Breast epithelium (tissue), 4 donors: Measurements from ENCODE around the gene GPSM1. TPM values are rescaled to one million over a fixed set of nuclear protein-coding genes. Genes with fewer than 3 reads are reported as not detected.

ENCODE experiments used
- DNase-seq, 2 donors: peaks; one replicate each; pipeline ENCODE4 v3.0.0-alpha.2; 2019; ENCODE audit warnings: low spot score in 2 of 2
- H3K27ac ChIP-seq, 2 donors: fragments of 200-600 bp; sonication (generic) in 1 of 2; one replicate each; pipeline ENCODE4 v1.5.1; 2016 to 2019; ENCODE audit warnings: mild to moderate bottlenecking in 1 of 2
- H3K27me3 ChIP-seq, 2 donors: fragments of 200-600 bp; sonication (generic) in 1 of 2; one replicate each; pipeline versions ENCODE4 v1.5.1 to v1.6.0; 2017 to 2019; ENCODE audit warnings: control low read depth in 1 of 2, mild to moderate bottlenecking in 1 of 2
- H3K36me3 ChIP-seq: fragments of 200-600 bp; one replicate; pipeline ENCODE4 v1.5.1; 2019
- H3K4me1 ChIP-seq, 2 donors: fragments of 200-600 bp; sonication (generic); one replicate each; pipeline ENCODE4 v1.5.1; 2016 to 2019; ENCODE audit warnings: control low read depth in 1 of 2
- H3K4me3 ChIP-seq, 3 donors: fragments of 200-600 bp; sonication (generic); 1 replicate in 2 of 3; 2 replicates in 1 of 3; pipeline ENCODE4 v1.5.1; 2016 to 2019; ENCODE audit warnings: mild to moderate bottlenecking in 3 of 3, moderate library complexity in 2 of 3
- H3K9me3 ChIP-seq, 2 donors: fragments of 200-600 bp; sonication (generic) in 1 of 2; one replicate each; pipeline ENCODE4 v1.5.1; 2016 to 2019; ENCODE audit warnings: control low read depth in 1 of 2
- CTCF ChIP-seq, 3 donors: fragments of 450-650 bp; IDR thresholded peaks; one replicate each; pipeline ENCODE4 v1.5.1; 2016 to 2017; ENCODE audit warnings: antibody characterized with exemption in 3 of 3, mild to moderate bottlenecking in 3 of 3, moderate library complexity in 3 of 3
- POLR2A ChIP-seq: fragments of 450-650 bp; IDR thresholded peaks from one replicate; pipeline ENCODE4 v1.6.1; 2016; ENCODE audit warnings: antibody characterized with exemption, mild to moderate bottlenecking, moderate library complexity
- POLR2AphosphoS5 ChIP-seq, 3 donors: sonication (generic); formaldehyde crosslinking; IDR thresholded peaks; one replicate each; pipeline ENCODE4 v1.6.1; 2017; ENCODE audit warnings: antibody characterized with exemption in 3 of 3
- intact Hi-C: fragments of 100-400 bp; cut with DNase I; formaldehyde crosslinking; loops from one replicate; pipeline ENCODE4 v1.15.1; 2023; ENCODE audit warnings: low total_unique reads
- total RNA-seq, 3 donors: library from RNA; depleted of rRNA; stranded (reverse); fragments of >200 nt; gene quantifications; one replicate each; pipeline ENCODE4 v1.1.0, GENCODE V29; 2016

GPSM1 gene
- total RNA-seq, 3 donors from 2014 or later: 5.6 to 19.0 (median 8.6) TPM

- peaks cover 3 to 7% of the 10 kb centered on the region in 2 donors for H3K4me1 ChIP-seq
- peak in 1 of 3 donors; percentile 30 for TF ChIP-seq CTCF (IDR thresholded peaks at IDR 0.05)
- TF ChIP-seq POLR2A: no peak
- peak in 1 of 3 donors; percentile 1 for TF ChIP-seq POLR2AphosphoS5 (IDR thresholded peaks at IDR 0.05)
- H3K4me3 ChIP-seq: peak overlapping the region in 2 of 3 donors; percentile 80 to 94
- no peak for DNase-seq
- no peak overlapping the region for H3K27ac ChIP-seq
- no peaks in the 10 kb centered on the region for H3K36me3 ChIP-seq
- intact Hi-C loops: loop anchor here (5.0 kb wide), 1 partner anchor 1288 kb away; no protein-coding TSS in a partner anchor
- H3K27me3 ChIP-seq: no peaks in the 10 kb centered on the region
- no peaks in the 10 kb centered on the region for H3K9me3 ChIP-seq
Observed at GRCh38 chr9:136363949-136364748, 36.8 kb downstream of the GPSM1 start.

GRCh38 chr9:136364942-136365774, 37.8 kb downstream of the GPSM1 start:
- no peak overlapping the region for H3K4me3 ChIP-seq
- intact Hi-C loops: loop anchor here (5.0 kb wide), 1 partner anchor 1287 kb away; no protein-coding TSS in a partner anchor

GRCh38 chr9:136365775-136366222, 38.5 kb downstream of the GPSM1 start:
- Histone ChIP-seq H3K4me3 (no peak overlapping the region), H3K9me3 (no peaks in the 10 kb centered on the region), H3K36me3 (no peaks in the 10 kb centered on the region), H3K4me1 (peaks cover 3 to 7% of the 10 kb centered on the region in 2 donors), H3K27me3 (no peaks in the 10 kb centered on the region), H3K27ac (no peak overlapping the region)
- intact Hi-C loops: no loop called here
- DNase-seq: no peak
- no peak for TF ChIP-seq POLR2AphosphoS5 (IDR thresholded peaks at IDR 0.05)
- TF ChIP-seq CTCF (IDR thresholded peaks at IDR 0.05): no peak
- no peak for TF ChIP-seq POLR2A

More at GRCh38 chr9:136364942-136365774, 37.8 kb downstream of the GPSM1 start:
- TF ChIP-seq POLR2AphosphoS5 (IDR thresholded peaks at IDR 0.05) (no peak), POLR2A (no peak), CTCF (IDR thresholded peaks at IDR 0.05) (no peak)
- no peaks in the 10 kb centered on the region for H3K36me3 ChIP-seq
- H3K27ac ChIP-seq: no peak overlapping the region
- H3K9me3 ChIP-seq: no peaks in the 10 kb centered on the region
- DNase-seq: no peak
- H3K27me3 ChIP-seq: no peaks in the 10 kb centered on the region
- H3K4me1 ChIP-seq: peaks cover 3 to 7% of the 10 kb centered on the region in 2 donors

GRCh38 chr9:136366826-136367225, 39.5 kb downstream of the GPSM1 start:
- H3K27me3 ChIP-seq: no peaks in the 10 kb centered on the region
- intact Hi-C loops: no loop called here
- H3K27ac ChIP-seq: no peak overlapping the region
- H3K4me3 ChIP-seq: no peak overlapping the region
- TF ChIP-seq POLR2A (no peak), POLR2AphosphoS5 (IDR thresholded peaks at IDR 0.05) (no peak)
- H3K4me1 ChIP-seq: peaks cover 0 to 7% of the 10 kb centered on the region in 2 donors
- no peak for DNase-seq
- no peaks in the 10 kb centered on the region for H3K9me3 ChIP-seq
- H3K36me3 ChIP-seq: no peaks in the 10 kb centered on the region

GRCh38 chr9:136367296-136368145, 40.2 kb downstream of the GPSM1 start:
- no peaks in the 10 kb centered on the region for H3K36me3 ChIP-seq
- peaks cover 2 to 7% of the 10 kb centered on the region in 2 donors for H3K4me1 ChIP-seq
- H3K27me3 ChIP-seq: no peaks in the 10 kb centered on the region
- TF ChIP-seq CTCF (IDR thresholded peaks at IDR 0.05): no peak
- no peak for TF ChIP-seq POLR2A
- TF ChIP-seq POLR2AphosphoS5 (IDR thresholded peaks at IDR 0.05): no peak
- H3K9me3 ChIP-seq: no peaks in the 10 kb centered on the region
- DNase-seq: no peak
- intact Hi-C loops: no loop called here
- no peak overlapping the region for H3K4me3 ChIP-seq
- H3K27ac ChIP-seq: no peak overlapping the region
